ENCODE results near the gene GNAI1. TPM values are rescaled to one million over a fixed set of nuclear protein-coding genes. Genes with fewer than 3 reads are reported as not detected.

The GNAI1 gene
- total RNA-seq, 2 experiments from 2014 or later = not detected

DNA sequence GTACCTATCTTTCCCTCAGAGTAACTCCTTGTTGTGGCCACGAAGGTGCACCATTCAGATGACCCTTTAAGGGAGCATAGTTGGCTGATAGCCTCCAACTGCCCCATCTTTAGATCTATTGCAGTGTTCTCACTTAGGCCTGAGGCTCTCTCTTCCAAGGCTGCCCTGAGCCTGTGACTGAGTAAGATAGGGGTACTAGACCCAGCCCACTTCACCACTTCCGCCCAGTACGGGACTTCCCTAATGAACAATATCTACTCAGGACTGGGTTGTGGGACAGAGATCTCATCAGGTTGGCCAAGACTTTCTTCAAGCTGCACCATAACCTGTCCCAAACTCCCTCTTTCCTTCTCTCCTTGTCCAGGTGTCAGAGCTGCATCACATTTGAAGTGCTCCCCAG, 5.7 kb upstream of the GNAI1 start:
- intact Hi-C loops (cut with micrococcal nuclease; ENCODE audit: unreplicated experiment) = no loop called here
- BruUV-seq (replicated peaks) = no TSS peak
- Histone ChIP-seq H4K20me1 (ENCODE audit: insufficient read depth, low read length) (no peaks in the 10 kb centered on the region), H3K4me2 (ENCODE audit: low read length) (no peak overlapping the region), H3K9me2 (ENCODE audit: insufficient read depth, low read length) (no peaks in the 10 kb centered on the region), H3K27ac (ENCODE audit: low read depth, low read length, poor library complexity, severe bottlenecking) (no peak overlapping the region), H2AFZ (ENCODE audit: low read length) (no peak overlapping the region), H3K4me1 (ENCODE audit: insufficient read depth, low read length, poor library complexity, severe bottlenecking) (no peaks in the 10 kb centered on the region), H3K9me3 (ENCODE audit: low read length) (no peaks in the 10 kb centered on the region), H3K4me3 (ENCODE audit: low read depth, low read length, poor library complexity, severe bottlenecking) (no peak overlapping the region), H3K79me2 (ENCODE audit: insufficient read depth, low read depth, low read length) (no peaks in the 10 kb centered on the region), H3K36me3 (ENCODE audit: insufficient read depth, low read length) (no peaks in the 10 kb centered on the region)
- ChIA-PET POLR2A (no interaction called here), CTCF (ENCODE audit: unreplicated experiment) (no interaction called here)
- no peak for TF ChIP-seq EZH2phosphoT487 (IDR thresholded peaks at IDR 0.05; ENCODE audit: borderline replicate concordance, low read depth, low read length)
- TF ChIP-seq, protein P1, sequence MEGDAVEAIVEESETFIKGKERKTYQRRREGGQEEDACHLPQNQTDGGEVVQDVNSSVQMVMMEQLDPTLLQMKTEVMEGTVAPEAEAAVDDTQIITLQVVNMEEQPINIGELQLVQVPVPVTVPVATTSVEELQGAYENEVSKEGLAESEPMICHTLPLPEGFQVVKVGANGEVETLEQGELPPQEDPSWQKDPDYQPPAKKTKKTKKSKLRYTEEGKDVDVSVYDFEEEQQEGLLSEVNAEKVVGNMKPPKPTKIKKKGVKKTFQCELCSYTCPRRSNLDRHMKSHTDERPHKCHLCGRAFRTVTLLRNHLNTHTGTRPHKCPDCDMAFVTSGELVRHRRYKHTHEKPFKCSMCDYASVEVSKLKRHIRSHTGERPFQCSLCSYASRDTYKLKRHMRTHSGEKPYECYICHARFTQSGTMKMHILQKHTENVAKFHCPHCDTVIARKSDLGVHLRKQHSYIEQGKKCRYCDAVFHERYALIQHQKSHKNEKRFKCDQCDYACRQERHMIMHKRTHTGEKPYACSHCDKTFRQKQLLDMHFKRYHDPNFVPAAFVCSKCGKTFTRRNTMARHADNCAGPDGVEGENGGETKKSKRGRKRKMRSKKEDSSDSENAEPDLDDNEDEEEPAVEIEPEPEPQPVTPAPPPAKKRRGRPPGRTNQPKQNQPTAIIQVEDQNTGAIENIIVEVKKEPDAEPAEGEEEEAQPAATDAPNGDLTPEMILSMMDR (conservative IDR thresholded peaks at IDR 0.05; ENCODE audit: low read length) = no peak
- no peak for DNase-seq (ENCODE audit: low spot score)

DNA sequence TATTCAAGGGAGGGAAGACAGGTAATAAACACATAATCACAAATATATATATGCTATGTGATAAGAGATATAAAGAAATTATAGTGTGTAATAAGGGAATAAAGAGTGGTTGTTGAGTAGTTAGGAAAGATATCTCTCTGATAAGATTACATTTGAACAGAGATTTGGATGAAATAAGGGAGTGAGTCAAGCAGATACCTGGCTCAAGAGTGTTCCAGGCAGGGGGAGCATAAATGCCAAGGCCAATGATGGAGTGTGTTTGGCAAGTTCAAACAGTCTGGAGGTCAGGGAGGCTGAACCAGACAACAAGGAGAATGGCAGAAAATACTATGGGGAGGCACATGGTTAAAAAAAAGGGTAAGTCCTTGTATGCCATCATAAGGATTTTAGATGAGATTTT, 4.8 kb upstream of the GNAI1 start:
- intact Hi-C loops (cut with micrococcal nuclease; ENCODE audit: unreplicated experiment) = no loop called here
- BruUV-seq (replicated peaks) = no TSS peak
- no peak overlapping the region for H3K4me2 ChIP-seq (ENCODE audit: low read length)
- H3K27ac ChIP-seq (ENCODE audit: low read depth, low read length, poor library complexity, severe bottlenecking) = no peak overlapping the region
- POLR2A ChIA-PET = no interaction called here
- no peaks in the 10 kb centered on the region for H4K20me1 ChIP-seq (ENCODE audit: insufficient read depth, low read length)
- TF ChIP-seq, protein P1 (conservative IDR thresholded peaks at IDR 0.05; ENCODE audit: low read length) = no peak
- TF ChIP-seq EZH2phosphoT487 (IDR thresholded peaks at IDR 0.05; ENCODE audit: borderline replicate concordance, low read depth, low read length) = no peak
- H3K36me3 ChIP-seq (ENCODE audit: insufficient read depth, low read length) = no peaks in the 10 kb centered on the region
- no peaks in the 10 kb centered on the region for H3K4me1 ChIP-seq (ENCODE audit: insufficient read depth, low read length, poor library complexity, severe bottlenecking)
- no peaks in the 10 kb centered on the region for H3K79me2 ChIP-seq (ENCODE audit: insufficient read depth, low read depth, low read length)
- H3K4me3 ChIP-seq (ENCODE audit: low read depth, low read length, poor library complexity, severe bottlenecking) = no peak overlapping the region
- no peak overlapping the region for H2AFZ ChIP-seq (ENCODE audit: low read length)
- H3K9me3 ChIP-seq (ENCODE audit: low read length) = no peaks in the 10 kb centered on the region
- no peaks in the 10 kb centered on the region for H3K9me2 ChIP-seq (ENCODE audit: insufficient read depth, low read length)
- CTCF ChIA-PET (ENCODE audit: unreplicated experiment) = no interaction called here
- DNase-seq (ENCODE audit: low spot score) = no peak

DNA sequence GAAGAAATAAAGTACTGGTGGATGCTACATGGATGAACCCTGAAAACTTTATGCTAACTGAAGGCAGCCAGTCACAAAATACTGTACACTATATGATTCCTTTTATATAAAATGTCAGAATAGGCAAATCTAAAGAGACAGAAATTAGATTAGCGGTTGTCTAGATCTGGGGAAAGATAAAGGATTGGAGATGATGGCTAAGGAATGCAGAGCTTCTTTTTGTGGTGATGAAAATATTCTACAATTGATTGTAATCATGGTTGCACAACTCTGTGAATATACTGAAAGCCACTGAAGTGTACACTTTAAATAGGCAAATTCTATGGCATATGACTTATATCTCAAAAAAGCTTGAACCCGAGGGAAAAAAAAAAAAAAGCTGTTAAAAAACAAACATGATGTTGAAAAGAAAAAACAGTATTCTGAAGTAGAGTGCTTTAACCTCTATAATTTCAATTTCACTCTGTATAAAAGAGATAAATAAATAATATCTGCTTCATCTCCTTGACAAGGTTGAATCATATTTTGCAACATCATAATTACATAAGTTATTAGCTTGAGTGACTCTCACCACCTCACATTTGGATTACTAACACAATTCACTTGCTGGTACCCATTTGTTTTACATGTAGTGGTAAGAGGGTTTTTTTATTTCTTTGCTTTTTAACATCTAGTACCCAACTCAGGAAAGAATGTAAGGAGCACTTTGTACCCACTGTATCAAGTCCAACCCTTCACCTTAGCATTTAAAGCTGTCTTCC, 2.8 kb upstream of the GNAI1 start:
- intact Hi-C loops (cut with micrococcal nuclease; ENCODE audit: unreplicated experiment) = no loop called here
- Histone ChIP-seq H3K79me2 (ENCODE audit: insufficient read depth, low read depth, low read length) (no peaks in the 10 kb centered on the region), H2AFZ (ENCODE audit: low read length) (no peak overlapping the region), H3K27ac (ENCODE audit: low read depth, low read length, poor library complexity, severe bottlenecking) (no peak overlapping the region), H3K9me2 (ENCODE audit: insufficient read depth, low read length) (no peaks in the 10 kb centered on the region), H3K9me3 (ENCODE audit: low read length) (no peaks in the 10 kb centered on the region), H3K4me1 (ENCODE audit: insufficient read depth, low read length, poor library complexity, severe bottlenecking) (no peaks in the 10 kb centered on the region), H3K4me2 (ENCODE audit: low read length) (no peak overlapping the region), H3K4me3 (ENCODE audit: low read depth, low read length, poor library complexity, severe bottlenecking) (no peak overlapping the region), H3K36me3 (ENCODE audit: insufficient read depth, low read length) (no peaks in the 10 kb centered on the region), H4K20me1 (ENCODE audit: insufficient read depth, low read length) (no peaks in the 10 kb centered on the region)
- POLR2A ChIA-PET = interaction anchor here (0.7 kb wide), 1 partner anchor 1990 kb away, joined by 3 read pairs; no protein-coding TSS in a partner anchor
- BruUV-seq (replicated peaks) = no TSS peak
- CTCF ChIA-PET (ENCODE audit: unreplicated experiment) = no interaction called here
- no peak for DNase-seq (ENCODE audit: low spot score)
- no peak for TF ChIP-seq EZH2phosphoT487 (IDR thresholded peaks at IDR 0.05; ENCODE audit: borderline replicate concordance, low read depth, low read length)
- TF ChIP-seq, protein P1 (conservative IDR thresholded peaks at IDR 0.05; ENCODE audit: low read length) = no peak

All from OCI-LY7 (cell line).